ENCODE data around the gene FBN1. TPM values are rescaled to one million over a fixed set of nuclear protein-coding genes. Genes with fewer than 3 reads are reported as not detected.

FBN1 gene
- total RNA-seq, 1 experiment from 2014 or later: 0.43 TPM

GRCh38 chr15:48456134-48456533 is 189.4 kb downstream of the FBN1 start:
- H3K36me3 ChIP-seq (ENCODE audit: control insufficient read depth, insufficient read depth, low read length): no peaks in the 10 kb centered on the region
- BruUV-seq (replicated peaks): no TSS peak
- Mint-ChIP-seq H3K9me3 (ENCODE audit: unreplicated experiment) (no peaks in the 10 kb centered on the region), H3K4me3 (ENCODE audit: unreplicated experiment) (no peak overlapping the region), H3K4me1 (ENCODE audit: low read depth, unreplicated experiment) (no peaks in the 10 kb centered on the region), H3K27ac (ENCODE audit: unreplicated experiment) (no peak overlapping the region), H3K27me3 (ENCODE audit: insufficient read depth, unreplicated experiment) (peaks cover 9% of the 10 kb centered on the region), H3K36me3 (ENCODE audit: insufficient read depth, unreplicated experiment) (no peaks in the 10 kb centered on the region)
- no peak for TF ChIP-seq CTCF (IDR thresholded peaks at IDR 0.05; ENCODE audit: insufficient read depth in 1 of 2, low read depth in 1 of 2, low read length in 1 of 2, severe bottlenecking in 1 of 2, unreplicated experiment in 1 of 2)
- CTCF ChIA-PET: no interaction called here
- H3K4me3 ChIP-seq (ENCODE audit: low read depth, low read length): no peak overlapping the region
- no peaks in the 10 kb centered on the region for H3K9me3 ChIP-seq
- H3K27me3 ChIP-seq (replicated peaks; ENCODE audit: control insufficient read depth, insufficient read depth, low read length): no peaks in the 10 kb centered on the region; the same call in 1 of the 2 replicates
- intact Hi-C loops (cut with micrococcal nuclease; ENCODE audit: unreplicated experiment): no loop called here
- DNase-seq: no peak
- no peaks in the 10 kb centered on the region for H3K4me1 ChIP-seq
- POLR2A ChIA-PET: no interaction called here

DNA sequence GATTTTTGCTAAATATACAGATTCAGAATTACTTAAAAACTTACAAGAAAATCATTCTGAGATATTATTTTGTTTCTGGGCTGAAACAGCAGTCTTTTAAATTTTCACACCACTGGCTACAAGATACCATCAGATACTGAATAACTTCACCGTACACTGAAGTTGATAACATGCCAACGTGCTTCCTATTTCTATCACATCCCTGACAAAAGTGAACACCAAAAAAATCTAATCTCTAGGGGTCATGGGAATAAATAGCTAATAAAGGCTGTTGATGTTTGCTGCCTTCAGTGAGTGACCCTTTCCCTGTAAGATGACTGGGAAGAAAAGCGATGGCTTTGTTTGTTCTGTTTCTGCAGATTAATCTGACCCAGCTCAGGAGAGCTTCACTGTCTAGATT is 193.8 kb downstream of the FBN1 start:
- Histone ChIP-seq H3K4me3 (ENCODE audit: low read depth, low read length) (no peak overlapping the region), H3K4me1 (no peaks in the 10 kb centered on the region), H3K36me3 (ENCODE audit: control insufficient read depth, insufficient read depth, low read length) (no peaks in the 10 kb centered on the region), H3K27me3 (replicated peaks; ENCODE audit: control insufficient read depth, insufficient read depth, low read length) (no peaks in the 10 kb centered on the region; the same call in 1 of the 2 replicates), H3K9me3 (no peaks in the 10 kb centered on the region)
- no peak overlapping the region for H3K4me3 Mint-ChIP-seq (ENCODE audit: unreplicated experiment)
- H3K27ac Mint-ChIP-seq (ENCODE audit: unreplicated experiment): no peak overlapping the region
- no peaks in the 10 kb centered on the region for H3K9me3 Mint-ChIP-seq (ENCODE audit: unreplicated experiment)
- no TSS peak for BruUV-seq (replicated peaks)
- H3K4me1 Mint-ChIP-seq (ENCODE audit: low read depth, unreplicated experiment): no peaks in the 10 kb centered on the region
- H3K36me3 Mint-ChIP-seq (ENCODE audit: insufficient read depth, unreplicated experiment): no peaks in the 10 kb centered on the region
- CTCF ChIA-PET: no interaction called here
- POLR2A ChIA-PET: no interaction called here
- peaks cover 14% of the 10 kb centered on the region for H3K27me3 Mint-ChIP-seq (ENCODE audit: insufficient read depth, unreplicated experiment)
- intact Hi-C loops (cut with micrococcal nuclease; ENCODE audit: unreplicated experiment): no loop called here
- no peak for DNase-seq
- TF ChIP-seq CTCF (IDR thresholded peaks at IDR 0.05; ENCODE audit: insufficient read depth in 1 of 2, low read depth in 1 of 2, low read length in 1 of 2, severe bottlenecking in 1 of 2, unreplicated experiment in 1 of 2): no peak

DNA sequence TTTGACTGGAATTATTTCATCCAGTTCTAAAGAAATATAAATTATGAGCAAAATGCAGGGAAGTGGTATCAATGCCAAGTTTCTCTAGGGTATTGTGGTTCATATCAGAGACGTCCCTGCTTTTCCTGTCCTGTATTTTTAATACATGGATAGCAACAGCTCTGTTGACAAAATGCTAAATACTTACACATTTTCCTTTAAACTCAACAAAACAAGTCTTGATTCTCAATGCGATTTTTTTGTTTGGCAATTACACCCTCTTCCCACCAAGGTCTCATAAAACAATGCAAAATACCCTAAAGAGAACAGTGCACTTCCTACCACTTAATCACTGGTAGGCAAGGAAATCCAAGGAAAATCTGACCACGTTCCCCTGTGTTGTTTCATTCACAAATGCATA is 194.3 kb downstream of the FBN1 start:
- Mint-ChIP-seq H3K27ac (ENCODE audit: unreplicated experiment) (no peak overlapping the region), H3K27me3 (ENCODE audit: insufficient read depth, unreplicated experiment) (peaks cover 12% of the 10 kb centered on the region), H3K4me1 (ENCODE audit: low read depth, unreplicated experiment) (no peaks in the 10 kb centered on the region), H3K9me3 (ENCODE audit: unreplicated experiment) (no peaks in the 10 kb centered on the region), H3K4me3 (ENCODE audit: unreplicated experiment) (no peak overlapping the region), H3K36me3 (ENCODE audit: insufficient read depth, unreplicated experiment) (no peaks in the 10 kb centered on the region)
- TF ChIP-seq CTCF (IDR thresholded peaks at IDR 0.05; ENCODE audit: insufficient read depth in 1 of 2, low read depth in 1 of 2, low read length in 1 of 2, severe bottlenecking in 1 of 2, unreplicated experiment in 1 of 2): no peak
- Histone ChIP-seq H3K9me3 (no peaks in the 10 kb centered on the region), H3K4me3 (ENCODE audit: low read depth, low read length) (no peak overlapping the region), H3K4me1 (no peaks in the 10 kb centered on the region), H3K36me3 (ENCODE audit: control insufficient read depth, insufficient read depth, low read length) (no peaks in the 10 kb centered on the region), H3K27me3 (replicated peaks; ENCODE audit: control insufficient read depth, insufficient read depth, low read length) (no peaks in the 10 kb centered on the region; the same call in 1 of the 2 replicates)
- POLR2A ChIA-PET: no interaction called here
- CTCF ChIA-PET: no interaction called here
- intact Hi-C loops (cut with micrococcal nuclease; ENCODE audit: unreplicated experiment): no loop called here
- DNase-seq: no peak
- BruUV-seq (replicated peaks): no TSS peak
